DMS153 (cell line): ENCODE data around the gene APPL2.

Experiments used
- DNase-seq: peaks from one replicate; lab custom pipeline; 2025; lab: John Stamatoyannopoulos, UW

The APPL2 gene, protein sequence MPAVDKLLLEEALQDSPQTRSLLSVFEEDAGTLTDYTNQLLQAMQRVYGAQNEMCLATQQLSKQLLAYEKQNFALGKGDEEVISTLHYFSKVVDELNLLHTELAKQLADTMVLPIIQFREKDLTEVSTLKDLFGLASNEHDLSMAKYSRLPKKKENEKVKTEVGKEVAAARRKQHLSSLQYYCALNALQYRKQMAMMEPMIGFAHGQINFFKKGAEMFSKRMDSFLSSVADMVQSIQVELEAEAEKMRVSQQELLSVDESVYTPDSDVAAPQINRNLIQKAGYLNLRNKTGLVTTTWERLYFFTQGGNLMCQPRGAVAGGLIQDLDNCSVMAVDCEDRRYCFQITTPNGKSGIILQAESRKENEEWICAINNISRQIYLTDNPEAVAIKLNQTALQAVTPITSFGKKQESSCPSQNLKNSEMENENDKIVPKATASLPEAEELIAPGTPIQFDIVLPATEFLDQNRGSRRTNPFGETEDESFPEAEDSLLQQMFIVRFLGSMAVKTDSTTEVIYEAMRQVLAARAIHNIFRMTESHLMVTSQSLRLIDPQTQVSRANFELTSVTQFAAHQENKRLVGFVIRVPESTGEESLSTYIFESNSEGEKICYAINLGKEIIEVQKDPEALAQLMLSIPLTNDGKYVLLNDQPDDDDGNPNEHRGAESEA

DNA sequence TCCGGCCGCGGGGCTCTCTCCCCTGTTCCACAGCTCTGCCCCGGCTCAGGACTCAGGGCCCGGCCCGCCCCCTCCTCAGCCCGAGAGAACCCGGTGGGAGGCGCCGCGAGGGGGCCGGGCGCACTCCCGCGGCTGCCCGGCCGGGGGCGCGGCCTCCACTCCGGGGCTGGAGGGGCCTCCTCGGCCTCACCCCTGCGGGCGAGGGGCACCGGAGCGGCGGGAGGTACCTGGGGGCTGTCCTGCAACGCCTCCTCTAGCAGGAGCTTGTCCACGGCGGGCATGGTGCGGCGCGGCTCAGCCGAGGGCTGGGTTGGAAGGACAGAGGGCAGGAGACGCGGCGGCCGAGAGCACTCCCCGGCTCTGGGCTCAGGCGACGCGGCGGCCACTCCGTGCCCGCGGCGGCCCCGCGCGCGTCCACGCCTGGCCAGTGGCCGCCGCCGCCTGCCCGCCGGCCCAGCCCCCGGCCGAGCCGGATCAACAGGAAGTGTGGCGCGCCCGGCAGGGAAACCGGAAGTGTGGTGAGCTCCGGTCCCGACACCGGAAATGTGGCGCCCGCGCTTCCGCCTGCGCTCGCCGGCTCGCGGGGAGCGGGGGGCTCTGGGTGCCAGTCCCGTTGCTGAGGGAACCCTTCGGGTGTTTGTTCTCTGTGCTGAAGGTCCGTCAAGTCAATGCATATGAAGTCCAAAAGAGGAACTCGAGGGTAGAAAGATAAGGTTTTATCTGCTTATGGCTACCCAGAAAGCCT, at the start of gene APPL2:
Gene APPL2, minus strand, starts transcription at position 443 of the 745 bp plus-strand sequence. Its CDS starts 162 bp downstream, at position 281.
- DNase-seq: peak; percentile 77

DNA sequence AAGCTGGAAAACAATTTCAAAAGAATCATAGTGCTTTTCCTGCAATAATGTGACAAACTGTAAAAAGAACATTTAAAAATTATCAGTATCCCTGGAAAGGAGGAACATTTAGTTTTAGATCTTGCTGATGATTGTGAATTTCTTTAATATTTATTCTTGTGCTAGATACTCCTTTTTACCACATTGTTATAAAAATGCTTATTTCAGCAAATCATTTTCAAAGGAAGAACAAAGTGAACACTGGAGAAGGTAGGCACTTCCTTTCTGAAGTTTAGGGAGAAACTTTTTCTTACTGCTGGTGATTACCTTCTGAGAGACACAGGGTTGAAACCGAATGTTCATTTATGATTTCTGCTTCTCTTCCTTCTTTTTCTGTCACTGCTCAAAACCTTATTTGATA, 49.4 kb upstream of the APPL2 start:
- DNase-seq: no peak

DNA sequence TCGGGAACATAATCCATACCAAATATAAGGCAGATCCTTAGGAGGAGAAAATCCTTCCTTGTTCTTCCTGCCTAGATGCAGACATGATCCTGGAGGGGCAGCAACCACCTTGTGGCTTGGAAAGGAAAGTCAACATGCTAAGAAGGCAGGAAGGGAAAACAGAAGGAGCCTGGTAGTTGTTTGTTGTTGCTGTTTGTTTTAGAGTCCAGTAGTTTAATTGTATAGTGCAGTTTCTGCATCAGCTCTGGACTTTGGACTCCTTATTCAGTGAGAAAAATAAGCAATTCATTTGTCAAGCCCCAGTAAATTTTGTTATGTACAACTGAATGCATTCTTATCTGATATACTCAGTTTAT, 45.7 kb upstream of the APPL2 start:
- DNase-seq: no peak

DNA sequence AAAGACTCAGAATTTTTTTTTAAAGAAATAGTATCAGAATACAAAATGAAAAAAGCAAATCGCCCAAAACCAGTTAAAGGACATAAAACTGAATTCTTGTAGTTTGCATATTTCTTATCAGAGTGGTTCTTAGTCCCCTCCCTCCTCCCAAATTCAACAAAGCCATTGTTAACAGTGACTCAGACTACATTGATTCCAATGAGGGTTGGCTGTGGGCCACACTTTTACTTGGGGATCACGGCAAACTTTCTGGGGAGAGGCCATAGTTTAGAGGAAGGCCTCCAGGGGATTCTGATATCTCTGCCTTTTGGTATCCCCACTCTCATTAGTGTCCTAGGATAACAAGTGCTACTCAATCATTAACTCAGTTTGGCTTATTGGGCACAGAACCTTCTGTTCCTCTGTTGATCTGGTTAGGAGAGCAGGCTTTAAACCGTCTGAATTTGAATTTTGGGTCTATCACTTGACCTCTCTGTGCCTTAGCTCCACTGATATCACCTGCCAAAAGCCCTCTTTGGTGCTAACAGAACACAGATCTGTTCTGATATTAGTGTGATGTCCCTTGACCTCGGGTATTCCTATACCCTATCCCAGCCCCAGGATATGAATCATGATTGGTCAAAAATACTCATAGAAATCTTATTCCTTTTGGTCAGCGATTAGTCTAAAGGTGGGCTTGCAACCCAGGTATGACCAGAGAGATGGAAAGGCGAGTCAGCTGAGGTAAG, 45.2 kb upstream of the APPL2 start:
- no peak for DNase-seq

DNA sequence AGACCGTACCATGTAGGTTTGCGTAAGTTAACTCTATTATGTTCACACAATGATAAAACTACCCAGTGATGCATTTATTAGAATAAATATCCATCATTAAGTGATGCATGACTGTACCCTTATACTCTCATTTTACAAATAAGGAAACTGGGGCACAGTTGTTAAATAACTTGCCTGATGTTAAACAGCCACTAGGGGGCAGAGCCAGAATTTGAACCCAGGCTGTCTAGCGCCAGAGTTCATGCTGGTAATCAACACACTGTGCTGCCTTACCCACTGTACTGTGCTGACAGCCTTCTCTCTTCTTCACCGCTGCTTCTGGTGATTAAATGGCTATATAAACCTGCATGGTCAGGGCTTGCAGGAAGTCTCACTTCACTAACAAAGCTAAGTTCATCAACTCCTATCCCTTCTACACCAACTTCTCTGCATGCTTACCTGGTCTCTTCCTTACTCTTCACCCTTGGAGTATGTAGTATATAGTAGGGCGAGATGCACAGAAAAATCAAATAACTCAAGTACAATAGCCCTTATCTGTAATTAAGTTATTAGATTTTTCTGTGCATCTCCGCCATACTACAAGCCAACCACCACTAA, 43.6 kb upstream of the APPL2 start:
- no peak for DNase-seq

DNA sequence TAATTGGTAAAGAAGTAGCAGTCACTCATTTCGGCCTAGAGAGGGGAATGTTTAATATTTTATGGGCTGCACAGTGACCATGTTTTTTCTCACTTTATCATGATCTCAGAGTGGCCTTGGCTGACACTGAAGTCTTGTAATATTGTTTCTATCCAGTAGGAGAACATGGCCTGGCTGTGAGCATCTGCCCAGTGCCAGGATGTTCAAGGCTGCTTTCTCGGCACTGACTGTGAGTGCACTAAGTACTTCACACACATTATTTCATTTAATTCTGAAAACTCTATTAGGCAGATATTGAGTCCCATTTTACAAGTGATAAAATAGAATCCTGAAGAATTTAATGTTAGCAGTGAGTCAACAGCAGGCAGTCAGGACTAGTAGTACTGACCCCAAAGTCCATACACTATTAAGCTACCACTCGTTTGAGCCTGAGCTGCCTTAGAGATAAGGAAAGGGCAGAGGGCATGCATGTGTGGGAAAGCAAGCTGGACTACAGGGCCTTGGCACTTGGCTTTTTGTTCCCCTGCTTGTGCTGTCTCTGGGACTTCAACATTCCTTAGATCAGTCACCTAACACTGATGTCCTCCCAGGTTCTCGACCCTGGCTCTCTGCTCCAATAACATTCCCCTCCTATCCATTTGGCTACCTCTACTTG, 42.2 kb upstream of the APPL2 start:
- DNase-seq: no peak

DNA sequence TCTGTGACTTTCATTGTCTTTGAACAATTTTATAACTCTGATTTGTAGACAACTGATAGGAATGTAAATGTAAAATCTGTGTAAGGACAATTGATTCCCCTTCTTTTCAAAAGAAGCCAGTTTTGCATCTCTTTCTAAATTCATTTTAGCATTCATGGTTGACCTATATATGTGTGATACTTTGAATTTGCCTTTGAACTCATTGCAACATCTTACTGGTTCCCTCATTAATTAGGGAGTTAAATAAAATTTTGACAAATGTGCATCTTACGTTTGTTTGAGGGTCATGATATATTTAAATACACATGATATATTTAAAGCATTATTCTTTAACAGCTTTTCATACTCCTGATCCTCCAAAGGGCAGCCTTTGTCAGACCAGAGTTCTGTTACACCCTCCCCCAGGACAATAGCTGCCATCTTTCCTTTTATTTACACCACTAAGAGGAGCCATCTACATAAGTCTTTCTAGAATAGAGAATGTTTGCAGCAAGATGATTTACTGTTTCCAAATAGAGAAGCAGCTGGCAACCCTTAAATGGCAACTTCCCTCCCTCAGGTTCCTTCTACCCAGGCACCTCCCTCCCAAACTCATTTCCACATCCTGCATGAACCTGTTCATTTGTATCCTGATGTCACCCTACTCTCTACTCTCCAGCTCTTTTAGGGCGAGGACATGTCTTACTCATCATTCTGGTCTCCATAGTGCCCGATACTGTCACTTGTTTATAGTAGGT, 40.2 kb upstream of the APPL2 start:
- peak; percentile 96 for DNase-seq

DNA sequence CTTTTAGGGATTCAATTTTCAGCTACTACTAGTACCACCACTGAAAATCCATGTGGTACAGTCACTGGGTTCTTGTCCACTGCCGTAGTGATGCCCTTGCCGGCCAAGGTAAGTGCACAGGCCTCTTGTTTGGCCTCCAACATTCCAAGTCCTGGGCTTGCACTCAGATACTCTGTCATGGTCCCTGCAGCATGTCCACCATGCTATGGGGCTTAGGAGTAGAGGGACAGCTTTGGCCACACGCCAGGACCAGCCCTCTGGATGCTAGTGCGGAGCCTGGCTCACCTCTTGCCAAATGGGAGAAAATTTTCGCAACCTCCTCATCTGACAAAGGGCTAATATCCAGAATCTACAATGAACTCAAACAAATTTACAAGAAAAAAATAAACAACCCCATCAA, 38.6 kb upstream of the APPL2 start:
- DNase-seq: no peak

DNA sequence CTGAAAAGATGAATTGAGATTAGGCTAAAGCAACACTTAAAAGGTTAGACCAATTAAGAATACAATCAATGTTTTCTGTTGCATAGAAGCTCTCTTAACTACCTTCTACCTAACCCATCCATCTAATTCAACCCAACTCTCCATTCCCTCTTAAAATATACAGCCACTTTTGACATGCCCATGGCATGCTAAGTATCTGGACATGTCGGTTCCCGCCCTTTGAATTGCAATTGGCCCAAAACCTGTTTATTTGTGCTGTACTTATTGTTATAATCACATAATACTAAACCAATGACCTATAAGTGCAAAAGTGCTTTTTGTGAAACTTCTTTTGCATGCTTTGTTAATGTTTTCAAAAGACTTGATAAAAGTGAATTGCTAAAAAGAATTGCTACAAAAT, 37.6 kb upstream of the APPL2 start:
- DNase-seq: no peak

DNA sequence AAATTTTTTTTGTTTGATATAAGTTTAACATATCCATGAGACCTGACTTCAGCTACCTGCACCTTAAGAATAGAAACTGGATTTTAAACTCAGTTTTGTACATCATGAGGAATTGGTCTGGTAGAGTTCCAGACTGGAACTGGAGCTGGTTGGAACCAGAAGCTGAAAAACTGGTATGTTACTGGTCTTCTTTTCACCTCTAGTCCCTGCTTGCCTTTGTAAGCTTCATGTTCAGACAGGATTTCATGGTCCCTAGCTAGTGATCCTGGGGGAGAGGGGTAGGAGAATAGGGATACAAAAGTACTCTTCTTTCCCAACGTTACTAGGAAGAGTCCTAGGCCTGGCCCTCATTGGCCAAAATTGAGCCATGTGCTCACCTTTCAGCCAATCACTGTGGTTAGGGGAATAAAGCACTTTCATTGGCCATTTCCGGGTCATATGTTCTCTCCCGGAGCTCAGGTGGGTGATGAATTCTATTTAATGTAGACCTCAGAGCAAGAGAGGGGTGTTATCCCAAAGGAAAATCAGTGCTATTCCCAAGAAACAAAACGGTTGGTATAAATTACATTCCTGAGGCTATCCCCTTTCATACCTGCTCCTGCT, 36.9 kb upstream of the APPL2 start:
- DNase-seq: no peak

DNA sequence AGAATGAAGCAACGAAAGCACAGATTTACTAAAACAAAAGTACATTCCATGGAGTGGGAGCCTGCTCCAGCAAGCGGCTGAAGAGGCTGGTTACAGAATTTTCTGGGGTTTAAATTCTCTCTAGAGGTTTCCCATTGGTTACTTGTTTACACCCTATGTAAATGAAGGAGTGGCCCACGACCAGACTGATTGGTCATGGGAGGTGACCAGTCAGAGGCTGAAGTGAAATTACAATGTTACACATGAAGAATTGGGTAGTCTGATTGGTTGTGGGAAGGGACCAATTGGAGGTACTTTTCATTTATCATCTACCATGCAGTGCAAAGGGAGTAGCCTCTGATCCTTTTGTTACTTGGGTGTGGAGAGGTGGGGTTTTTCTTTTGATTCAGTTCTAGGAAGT, 36.2 kb upstream of the APPL2 start:
- DNase-seq: no peak

DNA sequence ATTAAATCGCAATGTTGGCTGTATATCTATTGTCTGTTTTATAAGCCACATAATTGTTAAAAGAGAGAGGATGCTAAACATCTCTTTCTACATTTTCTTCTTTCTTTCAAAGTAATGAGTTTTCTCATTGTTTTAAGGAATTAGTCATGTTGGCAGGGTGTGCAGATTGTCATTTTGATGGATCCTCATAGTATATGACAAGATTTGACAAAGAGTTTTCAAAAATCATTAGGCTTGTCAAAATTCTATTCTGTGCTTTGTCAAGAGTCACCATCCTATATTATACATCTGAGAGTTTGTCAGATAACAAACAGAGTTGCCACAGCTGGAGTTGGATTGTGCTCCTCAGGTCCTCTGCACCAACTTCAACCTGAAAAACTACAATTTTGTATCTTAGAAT, 35.4 kb upstream of the APPL2 start:
- no peak for DNase-seq

DNA sequence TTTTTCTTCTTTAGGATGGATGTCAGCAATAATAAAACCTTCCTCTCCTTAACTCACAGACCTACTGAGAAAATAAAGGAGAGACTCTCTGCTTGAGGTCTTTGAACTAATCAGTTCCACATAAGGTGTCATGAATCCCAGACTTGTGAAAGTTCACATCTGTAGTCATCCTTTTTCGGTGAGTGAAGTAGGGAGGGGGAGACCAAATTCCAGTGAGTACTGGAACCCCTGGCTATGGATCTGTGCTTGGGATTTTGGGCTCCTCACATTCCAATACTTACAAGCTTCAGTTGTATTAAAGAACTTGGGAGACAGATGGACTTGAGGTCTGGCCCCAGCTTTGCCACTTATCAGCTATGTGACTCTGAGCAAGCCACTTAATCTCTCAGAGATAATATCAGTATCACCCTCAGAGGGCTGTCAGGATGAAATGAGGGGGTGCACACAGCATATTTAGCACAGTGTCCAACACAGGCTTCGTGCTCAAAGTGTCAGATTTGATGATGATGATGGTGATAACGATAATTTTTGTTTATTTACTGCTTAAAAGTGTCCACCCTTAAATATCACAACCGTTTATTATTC, 34.8 kb upstream of the APPL2 start:
- DNase-seq: no peak

DNA sequence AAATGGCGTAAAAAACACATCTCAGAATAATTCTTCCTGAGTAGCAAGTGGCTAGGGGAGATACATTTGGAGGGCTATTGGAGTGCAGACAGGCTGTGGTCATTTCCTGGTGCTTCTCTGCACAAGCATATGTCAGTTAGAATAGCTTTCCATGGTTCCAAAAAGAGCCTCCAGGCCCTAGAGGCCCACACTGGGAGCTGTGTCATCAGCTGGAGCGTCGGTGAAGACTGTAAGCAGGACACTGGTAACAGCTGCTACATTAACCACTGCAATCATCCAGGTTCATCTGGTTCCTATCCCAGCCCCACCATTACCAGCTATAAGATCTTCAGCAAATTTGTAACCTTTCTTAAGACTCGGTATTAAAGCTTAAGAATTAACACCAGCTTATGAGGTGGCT, 31.7 kb upstream of the APPL2 start:
- no peak for DNase-seq

DNA sequence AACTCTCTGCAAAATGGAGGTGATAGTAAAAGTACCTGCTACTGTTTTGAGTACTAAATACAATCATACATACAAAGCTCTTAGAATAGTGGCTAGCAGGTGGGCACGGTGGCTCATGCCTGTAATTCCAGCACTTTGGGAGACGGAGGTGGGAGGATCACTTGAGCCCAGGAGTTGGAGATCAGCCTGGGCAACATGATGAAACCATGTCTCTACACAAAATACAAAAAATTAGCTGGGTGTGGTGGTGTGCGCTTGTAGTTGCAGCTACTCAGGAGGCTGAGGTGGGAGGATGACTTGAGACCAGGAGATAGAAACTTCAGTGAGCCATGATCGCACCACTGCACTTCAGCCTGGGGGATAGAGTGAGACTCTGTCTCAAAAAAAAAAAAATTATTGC, 28.8 kb upstream of the APPL2 start:
- DNase-seq: no peak

DNA sequence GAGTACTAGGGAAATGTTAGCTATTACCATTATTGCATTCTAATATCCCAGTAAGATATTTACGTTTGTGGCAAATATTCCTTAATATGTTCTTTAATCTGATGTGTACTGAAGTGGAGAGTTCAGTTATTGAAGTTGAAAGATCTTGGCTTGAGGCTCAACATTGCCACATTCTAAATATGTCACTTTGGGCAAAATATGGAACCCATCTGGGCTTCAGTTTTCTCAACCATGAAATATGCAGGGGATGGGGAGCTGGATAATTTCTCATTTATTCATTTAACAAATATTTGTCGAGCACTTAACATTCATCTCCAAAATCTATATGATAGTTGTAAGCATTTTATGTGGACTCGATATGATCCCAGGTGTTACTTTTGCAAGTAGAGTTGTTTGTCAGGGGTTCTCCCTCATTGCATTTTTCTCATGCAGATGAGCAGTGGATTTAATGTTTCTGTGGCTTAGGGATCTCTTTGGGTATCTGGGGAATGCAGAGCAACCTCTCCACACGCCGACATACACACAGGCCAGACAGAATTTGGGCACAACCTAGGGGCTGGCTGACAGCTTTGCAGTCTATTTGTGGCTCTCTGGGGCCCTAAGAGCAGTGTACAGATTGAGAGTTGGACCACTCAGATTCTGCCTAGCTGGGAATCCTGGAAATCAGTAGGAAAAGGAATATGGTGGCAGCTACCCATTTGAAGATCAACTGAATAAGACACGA, 26.6 kb upstream of the APPL2 start:
- no peak for DNase-seq

DNA sequence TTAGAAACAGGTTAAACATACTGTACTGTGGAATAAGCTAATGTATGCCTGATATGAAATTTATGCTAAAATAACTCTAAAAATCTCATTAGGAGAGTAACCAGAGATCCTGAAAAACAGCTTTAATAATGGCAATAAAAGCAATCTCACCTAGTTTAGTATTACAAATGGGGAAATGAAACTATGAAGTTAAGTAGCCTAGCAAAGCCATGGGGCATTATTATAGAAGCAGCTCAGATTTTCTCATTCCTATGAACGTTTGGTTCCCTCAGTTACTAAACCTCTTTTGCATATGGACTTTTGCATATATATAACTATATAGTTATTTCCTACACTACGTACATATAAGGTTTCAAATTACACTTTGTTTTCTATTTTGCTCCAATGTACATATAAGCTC, 25.0 kb upstream of the APPL2 start:
- no peak for DNase-seq

DNA sequence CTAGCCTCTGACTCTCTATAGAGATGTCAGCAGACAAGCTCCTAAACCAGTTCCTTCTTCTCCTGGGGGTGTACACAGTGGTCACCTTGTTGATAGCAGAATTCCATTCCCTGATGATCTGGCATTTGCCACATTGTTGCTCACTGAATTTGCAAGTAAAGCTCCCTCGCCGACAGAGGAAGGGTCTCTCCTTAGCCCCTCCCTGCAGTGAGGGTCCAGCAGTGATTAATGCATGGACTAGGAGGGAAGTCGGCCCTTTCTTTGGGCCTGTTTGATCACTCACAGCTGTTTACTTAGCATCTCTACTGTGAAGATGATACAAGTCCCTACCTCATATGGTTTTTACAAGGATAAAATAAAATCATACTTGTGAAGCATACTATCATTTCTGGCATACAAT, 23.3 kb upstream of the APPL2 start:
- no peak for DNase-seq

DNA sequence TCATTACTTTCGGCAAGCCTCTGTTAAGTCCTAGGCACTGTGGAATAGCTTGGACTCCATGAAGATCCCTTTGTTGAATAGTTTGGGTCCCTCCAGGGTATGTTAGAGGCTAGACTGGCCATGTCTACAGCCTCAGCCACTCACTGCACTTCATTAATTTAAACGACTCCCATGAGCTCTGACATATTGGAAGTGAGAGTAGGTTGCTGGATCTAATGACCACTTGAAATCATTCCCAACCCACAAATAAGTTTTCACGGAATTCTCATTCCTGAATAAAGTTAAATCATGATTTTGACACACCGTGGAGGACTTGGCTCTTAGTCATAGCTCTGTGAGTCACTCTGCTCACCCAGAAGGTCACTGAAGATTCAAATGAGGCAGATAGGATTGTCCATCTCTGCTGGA, 21.4 kb upstream of the APPL2 start:
- no peak for DNase-seq
